ENCODE results near the gene CALHM5.

DNA sequence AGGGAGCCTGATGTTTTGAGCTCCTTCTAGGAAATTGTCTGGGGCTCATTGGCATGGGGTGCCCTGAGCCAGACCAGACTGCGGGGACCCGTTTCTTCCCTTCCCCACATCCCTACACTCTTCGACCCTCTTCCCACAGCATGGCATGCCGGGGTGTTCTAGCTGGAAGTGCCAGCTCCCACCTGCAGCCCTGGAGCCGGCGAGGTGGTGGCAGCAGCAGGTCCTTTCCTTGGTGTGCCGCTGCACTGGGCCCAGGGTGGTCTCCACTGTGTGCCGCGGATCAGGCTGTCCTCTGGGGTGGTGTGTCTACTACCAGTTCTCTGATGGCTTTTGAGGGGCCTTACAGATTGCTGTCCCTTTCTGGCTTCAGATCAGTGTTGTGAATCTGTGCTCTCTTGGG is 52.4 kb downstream of the CALHM5 start:
- TF ChIP-seq POLR2A (IDR thresholded peaks at IDR 0.05), result no peak
- TF ChIP-seq, protein P1, sequence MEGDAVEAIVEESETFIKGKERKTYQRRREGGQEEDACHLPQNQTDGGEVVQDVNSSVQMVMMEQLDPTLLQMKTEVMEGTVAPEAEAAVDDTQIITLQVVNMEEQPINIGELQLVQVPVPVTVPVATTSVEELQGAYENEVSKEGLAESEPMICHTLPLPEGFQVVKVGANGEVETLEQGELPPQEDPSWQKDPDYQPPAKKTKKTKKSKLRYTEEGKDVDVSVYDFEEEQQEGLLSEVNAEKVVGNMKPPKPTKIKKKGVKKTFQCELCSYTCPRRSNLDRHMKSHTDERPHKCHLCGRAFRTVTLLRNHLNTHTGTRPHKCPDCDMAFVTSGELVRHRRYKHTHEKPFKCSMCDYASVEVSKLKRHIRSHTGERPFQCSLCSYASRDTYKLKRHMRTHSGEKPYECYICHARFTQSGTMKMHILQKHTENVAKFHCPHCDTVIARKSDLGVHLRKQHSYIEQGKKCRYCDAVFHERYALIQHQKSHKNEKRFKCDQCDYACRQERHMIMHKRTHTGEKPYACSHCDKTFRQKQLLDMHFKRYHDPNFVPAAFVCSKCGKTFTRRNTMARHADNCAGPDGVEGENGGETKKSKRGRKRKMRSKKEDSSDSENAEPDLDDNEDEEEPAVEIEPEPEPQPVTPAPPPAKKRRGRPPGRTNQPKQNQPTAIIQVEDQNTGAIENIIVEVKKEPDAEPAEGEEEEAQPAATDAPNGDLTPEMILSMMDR (IDR thresholded peaks at IDR 0.05), result no peak
